ENCODE results near the gene DDAH1.

Gene DDAH1

DNA sequence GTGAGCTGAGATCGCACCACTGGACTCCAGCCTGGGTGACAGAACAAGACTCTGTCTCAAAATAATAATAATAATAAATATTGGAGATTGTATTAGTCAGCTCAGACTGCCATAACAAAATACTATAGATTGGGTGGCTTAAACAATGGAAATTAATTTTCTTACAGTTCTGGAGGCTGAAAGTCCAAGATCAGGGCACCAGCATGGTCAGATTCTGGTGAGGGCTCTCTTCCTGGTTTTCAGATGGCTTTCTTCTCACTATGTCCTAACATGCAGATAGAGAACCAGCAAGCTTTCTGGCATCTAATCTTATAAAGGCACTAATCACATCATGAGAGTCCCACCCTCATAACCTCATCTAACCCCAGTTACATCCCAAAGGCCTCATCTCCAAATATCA is 23.2 kb upstream of the DDAH1 start:
- no peak overlapping the region for H3K4me3 Mint-ChIP-seq
- no peaks in the 10 kb centered on the region for H3K27me3 Mint-ChIP-seq (ENCODE audit: low read depth)
- H3K27ac Mint-ChIP-seq, result no peak overlapping the region
- H3K4me1 Mint-ChIP-seq, result no peaks in the 10 kb centered on the region
- TF ChIP-seq CTCF (IDR thresholded peaks at IDR 0.05; ENCODE audit: unreplicated experiment in 3 of 3), result no peak
- no peaks in the 10 kb centered on the region for H3K36me3 Mint-ChIP-seq (ENCODE audit: low read depth)
- no peaks in the 10 kb centered on the region for H3K9me3 Mint-ChIP-seq

DNA sequence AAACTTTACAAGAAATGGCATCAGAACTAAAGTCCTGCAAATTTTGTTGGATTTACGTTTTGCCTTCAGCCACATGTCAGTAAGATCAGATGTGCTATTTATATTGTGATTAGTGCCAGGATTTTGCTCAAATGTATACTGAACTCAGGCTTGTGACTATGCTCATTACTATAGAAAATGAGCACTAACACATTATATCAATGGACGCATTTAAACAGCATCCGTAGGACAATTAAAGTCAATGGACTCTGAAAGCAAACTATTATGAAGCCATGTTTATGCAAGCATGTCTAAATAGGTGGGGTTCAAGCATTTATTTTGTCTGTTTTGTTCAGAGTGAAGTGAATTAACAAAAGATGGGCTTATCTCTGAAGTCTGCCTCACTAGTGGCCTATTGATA is 20.6 kb upstream of the DDAH1 start:
- Mint-ChIP-seq H3K9me3 (no peaks in the 10 kb centered on the region), H3K27me3 (ENCODE audit: low read depth) (no peaks in the 10 kb centered on the region), H3K4me1 (no peaks in the 10 kb centered on the region), H3K4me3 (no peak overlapping the region), H3K36me3 (ENCODE audit: low read depth) (no peaks in the 10 kb centered on the region), H3K27ac (no peak overlapping the region)
- no peak for TF ChIP-seq CTCF (IDR thresholded peaks at IDR 0.05; ENCODE audit: unreplicated experiment in 3 of 3)

- no peaks in the 10 kb centered on the region for H3K27me3 Mint-ChIP-seq (ENCODE audit: low read depth)
- no peak overlapping the region for H3K4me3 Mint-ChIP-seq
- no peaks in the 10 kb centered on the region for H3K9me3 Mint-ChIP-seq
- no peaks in the 10 kb centered on the region for H3K4me1 Mint-ChIP-seq
- H3K36me3 Mint-ChIP-seq (ENCODE audit: low read depth), result no peaks in the 10 kb centered on the region
- no peak for TF ChIP-seq CTCF (IDR thresholded peaks at IDR 0.05; ENCODE audit: unreplicated experiment in 3 of 3)
- no peak overlapping the region for H3K27ac Mint-ChIP-seq
Observed at GRCh38 chr1:85484716-85485115, 19.8 kb upstream of the DDAH1 start.

DNA sequence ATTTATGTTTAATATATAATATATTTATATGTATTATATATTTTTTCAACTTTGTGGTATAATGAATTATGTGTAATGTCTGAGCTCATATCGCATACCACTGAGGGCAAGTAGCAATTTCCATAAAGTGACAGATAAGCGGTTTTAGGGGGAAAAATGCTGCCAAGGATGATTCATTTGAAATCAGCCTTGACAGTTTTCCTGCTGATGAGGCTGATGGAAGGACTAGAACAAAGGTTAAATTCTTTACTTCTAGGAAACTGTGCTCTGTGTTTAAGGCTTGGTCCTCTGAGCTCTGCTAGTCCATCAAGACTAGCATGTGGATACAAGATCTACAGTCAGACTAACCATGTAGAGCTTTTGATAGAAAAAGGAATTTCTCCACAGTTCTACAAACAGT is 19.3 kb upstream of the DDAH1 start:
- H3K27ac Mint-ChIP-seq, result no peak overlapping the region

DNA sequence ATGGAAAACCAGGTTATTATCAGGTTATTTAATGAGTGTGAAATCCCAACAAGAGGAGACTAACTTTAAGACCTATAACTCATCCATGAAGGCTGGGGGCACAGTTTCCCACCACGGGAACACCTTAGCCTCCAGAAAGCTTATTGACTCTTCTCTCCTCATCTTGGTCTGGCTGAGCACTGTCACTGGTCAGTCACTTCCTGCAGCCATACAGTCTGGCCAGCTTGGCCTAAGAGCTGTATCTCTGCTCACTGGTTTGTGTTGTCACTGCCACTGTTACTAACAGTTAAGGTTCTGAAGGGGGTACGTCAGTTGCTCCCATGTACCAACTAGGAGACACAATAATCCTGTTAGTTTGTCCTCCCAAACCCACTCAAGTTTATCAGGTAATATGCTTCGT is 16.7 kb upstream of the DDAH1 start:
- Mint-ChIP-seq H3K4me3 (no peak overlapping the region), H3K36me3 (ENCODE audit: low read depth) (no peaks in the 10 kb centered on the region), H3K9me3 (no peaks in the 10 kb centered on the region), H3K27me3 (ENCODE audit: low read depth) (no peaks in the 10 kb centered on the region), H3K4me1 (no peaks in the 10 kb centered on the region), H3K27ac (no peak overlapping the region)
- TF ChIP-seq CTCF (IDR thresholded peaks at IDR 0.05; ENCODE audit: unreplicated experiment in 3 of 3), result no peak

More for the DNA sequence above, 19.3 kb upstream of the DDAH1 start:
- no peaks in the 10 kb centered on the region for H3K36me3 Mint-ChIP-seq (ENCODE audit: low read depth)
- H3K4me1 Mint-ChIP-seq, result no peaks in the 10 kb centered on the region
- no peaks in the 10 kb centered on the region for H3K9me3 Mint-ChIP-seq
- H3K4me3 Mint-ChIP-seq, result no peak overlapping the region
- TF ChIP-seq CTCF (IDR thresholded peaks at IDR 0.05; ENCODE audit: unreplicated experiment in 3 of 3), result no peak
- no peaks in the 10 kb centered on the region for H3K27me3 Mint-ChIP-seq (ENCODE audit: low read depth)

DNA sequence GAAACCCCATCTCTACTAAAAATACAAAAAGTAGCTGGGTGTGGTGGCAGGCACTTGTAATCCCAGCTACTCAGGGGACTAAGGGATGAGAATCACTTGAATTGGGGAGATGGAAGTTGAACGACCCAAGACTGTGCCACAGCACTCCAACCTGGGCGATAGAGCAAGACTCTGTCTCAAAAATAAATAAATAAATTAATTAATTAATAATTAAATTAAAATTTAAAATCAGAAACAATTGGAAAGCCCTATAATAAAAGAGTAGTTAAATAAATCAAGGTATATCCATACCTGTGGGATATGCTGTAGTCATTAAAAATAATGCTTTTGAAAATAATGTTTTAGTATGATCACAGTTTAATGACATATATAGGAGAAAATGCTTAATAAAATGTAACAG is 15.6 kb upstream of the DDAH1 start:
- H3K4me3 Mint-ChIP-seq, result no peak overlapping the region

More for the DNA sequence above, 15.6 kb upstream of the DDAH1 start:
- Mint-ChIP-seq H3K27me3 (ENCODE audit: low read depth) (no peaks in the 10 kb centered on the region), H3K36me3 (ENCODE audit: low read depth) (no peaks in the 10 kb centered on the region), H3K4me1 (no peaks in the 10 kb centered on the region), H3K27ac (no peak overlapping the region), H3K9me3 (no peaks in the 10 kb centered on the region)
- TF ChIP-seq CTCF (IDR thresholded peaks at IDR 0.05; ENCODE audit: unreplicated experiment in 3 of 3), result no peak

All from nephron (organoid).